H9 (cell line): Measurements from ENCODE around the gene TACC2. TPM values are rescaled to one million over a fixed set of nuclear protein-coding genes. Genes with fewer than 3 reads are reported as not detected.

Source experiments
- DNase-seq: peaks from one replicate; pipeline ENCODE4 v3.0.0-alpha.2; 2017
- H2AFZ ChIP-seq: one replicate; pipeline ENCODE4 v1.6.1; 2013; ENCODE audit warnings: mild to moderate bottlenecking, low read length, control low read depth, moderate library complexity
- H2AK5ac ChIP-seq: 2 replicates; pipeline ENCODE4 v1.6.1; 2013; ENCODE audit warnings: low read length, control low read depth, mixed read lengths; ENCODE audit not compliant: insufficient read length
- H2BK120ac ChIP-seq: one replicate; pipeline ENCODE4 v1.6.1; 2013; ENCODE audit warnings: low read depth, mild to moderate bottlenecking, low read length, control low read depth, inconsistent platforms; ENCODE audit not compliant: poor library complexity, severe bottlenecking
- H2BK12ac ChIP-seq: 2 replicates; pipeline ENCODE4 v1.6.1; 2013; ENCODE audit warnings: low read length, control low read depth, mixed read lengths, low read depth; ENCODE audit not compliant: insufficient read length
- H2BK15ac ChIP-seq: 2 replicates; pipeline ENCODE4 v1.6.1; 2013; ENCODE audit warnings: low read depth, low read length, control low read depth
- H2BK20ac ChIP-seq: one replicate; pipeline ENCODE4 v1.6.1; 2013; ENCODE audit warnings: low read depth, mild to moderate bottlenecking, low read length, control low read depth, inconsistent platforms; ENCODE audit not compliant: poor library complexity, severe bottlenecking
- H2BK5ac ChIP-seq: 2 replicates; pipeline ENCODE4 v1.6.1; 2013; ENCODE audit warnings: low read length, control low read depth, mixed read lengths; ENCODE audit not compliant: insufficient read length
- H3K14ac ChIP-seq: 2 replicates; pipeline ENCODE4 v1.6.1; 2013; ENCODE audit warnings: low read length, control low read depth; ENCODE audit not compliant: insufficient read depth
- H3K18ac ChIP-seq: 2 replicates; pipeline ENCODE4 v1.6.1; 2013; ENCODE audit warnings: low read depth, mild to moderate bottlenecking, mixed read lengths, low read length, control low read depth; ENCODE audit not compliant: insufficient read length
- H3K23ac ChIP-seq: 2 replicates; pipeline ENCODE4 v1.6.1; 2013; ENCODE audit warnings: low read length, control low read depth, mixed read lengths, low read depth; ENCODE audit not compliant: insufficient read length
- H3K23me2 ChIP-seq: 2 replicates; pipeline ENCODE4 v1.6.1; 2013; ENCODE audit warnings: low read depth, mild to moderate bottlenecking, mixed read lengths, low read length, control low read depth; ENCODE audit not compliant: insufficient read length, poor library complexity, severe bottlenecking
- H3K27ac ChIP-seq: 2 replicates; pipeline ENCODE4 v1.5.1; 2013; ENCODE audit warnings: low read length, control low read depth, mixed read lengths, low read depth; ENCODE audit not compliant: insufficient read length
- H3K27me3 ChIP-seq: 2 replicates; pipeline ENCODE4 v1.6.1; 2013; ENCODE audit warnings: low read length, control low read depth, inconsistent platforms; ENCODE audit not compliant: insufficient read depth
- H3K4ac ChIP-seq: 2 replicates; pipeline ENCODE4 v1.6.1; 2013; ENCODE audit warnings: low read depth, mild to moderate bottlenecking, control low read depth, inconsistent platforms, low read length, moderate library complexity
- H3K4me1 ChIP-seq: 2 replicates; pipeline ENCODE4 v1.6.1; 2013; ENCODE audit warnings: low read length, control low read depth, inconsistent platforms; ENCODE audit not compliant: insufficient read depth
- H3K4me2 ChIP-seq: 2 replicates; pipeline ENCODE4 v1.6.1; 2013; ENCODE audit warnings: low read length, control low read depth, mixed read lengths; ENCODE audit not compliant: insufficient read length, insufficient read depth
- H3K56ac ChIP-seq: 2 replicates; pipeline ENCODE4 v1.6.1; 2013; ENCODE audit warnings: low read depth, mild to moderate bottlenecking, mixed read lengths, low read length, control low read depth; ENCODE audit not compliant: insufficient read length
- H3K79me1 ChIP-seq: 2 replicates; pipeline ENCODE4 v1.6.1; 2013; ENCODE audit warnings: low read depth, mild to moderate bottlenecking, moderate library complexity, low read length, control low read depth, inconsistent platforms; ENCODE audit not compliant: insufficient read depth, poor library complexity, severe bottlenecking
- H3K79me2 ChIP-seq: 2 replicates; pipeline ENCODE4 v1.6.1; 2013; ENCODE audit warnings: low read length, control low read depth, inconsistent platforms; ENCODE audit not compliant: insufficient read depth
- H3K9ac ChIP-seq: 2 replicates; pipeline ENCODE4 v1.6.1; 2013; ENCODE audit warnings: low read length, control low read depth, mixed read lengths; ENCODE audit not compliant: insufficient read length; ENCODE audit errors: extremely low read depth
- H3K9me3 ChIP-seq: one replicate; pipeline ENCODE4 v1.6.1; 2013; ENCODE audit warnings: low read depth, low read length, inconsistent platforms; ENCODE audit not compliant: control insufficient read depth
- H3T11ph ChIP-seq: one replicate; pipeline ENCODE4 v1.6.1; 2013; ENCODE audit warnings: mild to moderate bottlenecking, low read length, control low read depth, inconsistent platforms
- H4K20me1 ChIP-seq: one replicate; pipeline ENCODE4 v1.6.1; 2013; ENCODE audit not compliant: control insufficient read depth, insufficient read length, insufficient read depth
- H4K5ac ChIP-seq: 2 replicates; pipeline ENCODE4 v1.6.1; 2013; ENCODE audit warnings: low read depth, mild to moderate bottlenecking, mixed read lengths, low read length, control low read depth; ENCODE audit not compliant: insufficient read length
- H4K8ac ChIP-seq: replicated peaks from 2 replicates; pipeline ENCODE4 v1.6.1; 2013; ENCODE audit warnings: low read length, control low read depth, mixed read lengths, low read depth; ENCODE audit not compliant: insufficient read length
- H4K91ac ChIP-seq: 2 replicates; pipeline ENCODE4 v1.6.1; 2013; ENCODE audit warnings: low read depth, mild to moderate bottlenecking, moderate library complexity, mixed read lengths, low read length, control low read depth; ENCODE audit not compliant: insufficient read length
- H3K27ac Mint-ChIP-seq, 3 experiments: 2 replicates in 2 of 3; 3 replicates in 1 of 3; pipeline ENCODE4 v1.8.0; 2020 to 2021; ENCODE audit warnings: mixed read lengths in 3 of 3, mild to moderate bottlenecking in 1 of 3, moderate library complexity in 1 of 3
- H3K27me3 Mint-ChIP-seq: 2 replicates; pipeline ENCODE4 v1.8.0; 2021; ENCODE audit warnings: low read depth, mild to moderate bottlenecking, moderate library complexity, mixed read lengths
- H3K36me3 Mint-ChIP-seq, 3 experiments: 2 replicates in 2 of 3; 3 replicates in 1 of 3; pipeline ENCODE4 v1.8.0; 2020 to 2021; ENCODE audit warnings: low read depth in 3 of 3, mixed read lengths in 3 of 3; ENCODE audit not compliant: insufficient read depth in 1 of 3
- H3K4me1 Mint-ChIP-seq, 2 experiments: 2 replicates each; pipeline ENCODE4 v1.8.0; 2020; ENCODE audit warnings: mixed read lengths in 2 of 2
- H3K4me3 Mint-ChIP-seq, 2 experiments: 2 replicates in 1 of 2; 3 replicates in 1 of 2; pipeline ENCODE4 v1.8.0; 2020 to 2021; ENCODE audit warnings: mild to moderate bottlenecking in 2 of 2, mixed read lengths in 2 of 2, moderate library complexity in 1 of 2
- H3K9me3 Mint-ChIP-seq, 2 experiments: 2 replicates in 1 of 2; 3 replicates in 1 of 2; pipeline ENCODE4 v1.8.0; 2020; ENCODE audit warnings: mild to moderate bottlenecking in 2 of 2, mixed read lengths in 2 of 2, moderate library complexity in 1 of 2
- CTCF ChIP-seq: fragments of 200-600 bp; sonication (generic); conservative IDR thresholded peaks from 3 replicates; pipeline ENCODE4 v1.8.0; 2021; ENCODE audit warnings: antibody characterized with exemption, mild to moderate bottlenecking
- WGBS: extraction: QIAGEN DNeasy Blood & Tissue Kit; methylation state at CpG from one replicate; pipeline ENCODE4 v1.1.7; 2013; ENCODE audit warnings: missing lambda C conversion rate, low lambda C conversion rate, mixed read lengths; ENCODE audit not compliant: insufficient read length; ENCODE audit errors: extremely low coverage; 5-methylcytosine and 5-hydroxymethylcytosine counted together
- total RNA-seq: library from RNA; stranded (reverse); gene quantifications from 2 replicates; pipeline ENCODE4 v1.2.1, GENCODE V29; 2021

The TACC2 gene
- total RNA-seq, 1 experiment from 2014 or later = 58.1 TPM

- H3K27me3 ChIP-seq = no peaks in the 10 kb centered on the region
- no peak overlapping the region for H2AK5ac ChIP-seq
- no peak overlapping the region for H3K4me2 ChIP-seq
- no peak overlapping the region for H3K56ac ChIP-seq
- Mint-ChIP-seq H3K27me3 (no peaks in the 10 kb centered on the region; the same call in 1 of the 2 replicates), H3K27ac (peak overlapping the region; percentile 78 to 93 (median 92); a peak in 5 of 7 replicates), H3K9me3 (no peaks in the 10 kb centered on the region), H3K4me1 (peaks cover 40 to 51% of the 10 kb centered on the region in 2 experiments), H3K36me3 (no peaks in the 10 kb centered on the region; a peak in 1 of 7 replicates), H3K4me3 (peak overlapping the region; percentile 18 to 45; a peak in 4 of 5 replicates)
- peaks cover 4% of the 10 kb centered on the region; the same call in 1 of the 2 replicates for H3K4me1 ChIP-seq
- H4K91ac ChIP-seq = no peak overlapping the region
- H3K14ac ChIP-seq = 0 out of 2 replicates have a peak overlapping the region, but pooled peaks have one; percentile 72
- H2BK120ac ChIP-seq = no peak overlapping the region
- H2BK20ac ChIP-seq = no peak overlapping the region
- H3K9ac ChIP-seq = no peak overlapping the region
- H3K23ac ChIP-seq = no peak overlapping the region
- no peak overlapping the region for H2BK15ac ChIP-seq
- no peak overlapping the region for H3T11ph ChIP-seq
- WGBS = no CpG with 5 or more reads among the region's 13 CpGs
- DNase-seq = no peak
- no peaks in the 10 kb centered on the region for H3K79me1 ChIP-seq
- H4K5ac ChIP-seq = no peak overlapping the region
- no peaks in the 10 kb centered on the region for H3K23me2 ChIP-seq
- H3K9me3 ChIP-seq = no peaks in the 10 kb centered on the region
- H3K18ac ChIP-seq = no peak overlapping the region
- H4K20me1 ChIP-seq = no peaks in the 10 kb centered on the region
- no peak overlapping the region for H2AFZ ChIP-seq
- no peak for TF ChIP-seq CTCF
- H3K79me2 ChIP-seq = no peaks in the 10 kb centered on the region
- no peak overlapping the region for H3K27ac ChIP-seq
- no peak overlapping the region for H4K8ac ChIP-seq
- no peak overlapping the region for H2BK12ac ChIP-seq
- H3K4ac ChIP-seq = no peak overlapping the region
- no peak overlapping the region for H2BK5ac ChIP-seq
Observed at GRCh38 chr10:122044045-122044661, 55.2 kb downstream of the TACC2 start.
